Left cardiac atrium (tissue), 2 donors: Measurements from ENCODE around the gene PRR23E. TPM values are rescaled to one million over a fixed set of nuclear protein-coding genes. Genes with fewer than 3 reads are reported as not detected.

Experiments used
- total RNA-seq, 2 donors: library from RNA; stranded (reverse); fragmentation: NEBNext Ultra II Directional; extraction: Animal tissue kit (Norgen Biotek cat#: 25700); gene quantifications; one replicate each; pipeline ENCODE4 v1.2.1, GENCODE V29; 2021
- donor health status: DM: no; HTN: yes; CAD: no; lungs with severe emphysema.
- donor health status: DM: yes; HTN: yes; CAD: no.

Gene PRR23E
- total RNA-seq, 2 donors from 2014 or later: not detected

Other genes with a start within 250 kb of the PRR23E start
- 10 to 100 TPM; 18.6 to 20.4 TPM for gene PLXNA1, start 210.0 kb upstream of the PRR23E start, total RNA-seq
- gene PRR20G, start 94.9 kb downstream of the PRR23E start, total RNA-seq: not detected